GM19328 (cell line): ENCODE results near the gene ZNF784.
A peak's percentile ranks its signal among the peaks of the same experiment; 100 is the strongest.

ENCODE experiments used
- ATAC-seq: cut with Tn5 transposase; IDR thresholded peaks from one replicate; pipeline ENCODE4 v1.9.1; 2021; ENCODE audit warnings: mild to moderate bottlenecking, moderate library complexity; ENCODE audit not compliant: unreplicated experiment

Gene ZNF784

DNA sequence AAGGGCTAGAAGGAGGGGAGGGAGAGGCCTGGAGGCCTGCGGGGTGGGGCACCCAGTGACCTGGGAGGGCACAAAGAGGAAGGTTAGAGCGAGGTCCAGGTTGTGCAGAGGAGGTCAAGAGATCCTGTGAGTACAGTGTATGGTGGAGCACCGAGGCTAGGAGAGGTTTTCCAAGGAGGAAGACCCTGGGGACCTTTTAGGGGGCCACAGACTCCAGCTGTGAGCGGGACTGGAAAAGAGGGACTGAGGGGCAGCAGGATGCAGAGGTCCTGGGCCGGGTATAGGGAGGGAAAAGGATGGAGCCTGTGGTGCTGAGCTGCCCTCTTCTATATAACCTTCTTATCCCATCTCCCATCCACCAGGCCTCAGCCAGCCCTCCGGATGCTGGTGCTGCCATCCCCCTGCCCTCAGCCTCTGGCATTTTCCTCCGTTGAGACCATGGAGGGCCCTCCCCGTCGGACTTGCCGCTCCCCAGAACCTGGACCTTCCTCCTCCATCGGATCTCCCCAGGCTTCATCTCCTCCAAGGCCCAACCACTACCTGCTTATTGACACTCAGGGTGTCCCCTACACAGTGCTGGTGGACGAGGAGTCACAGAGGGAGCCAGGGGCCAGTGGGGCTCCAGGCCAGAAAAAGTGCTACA lies 19.9 kb upstream of the ZNF784 start:
- ATAC-seq: no peak

DNA sequence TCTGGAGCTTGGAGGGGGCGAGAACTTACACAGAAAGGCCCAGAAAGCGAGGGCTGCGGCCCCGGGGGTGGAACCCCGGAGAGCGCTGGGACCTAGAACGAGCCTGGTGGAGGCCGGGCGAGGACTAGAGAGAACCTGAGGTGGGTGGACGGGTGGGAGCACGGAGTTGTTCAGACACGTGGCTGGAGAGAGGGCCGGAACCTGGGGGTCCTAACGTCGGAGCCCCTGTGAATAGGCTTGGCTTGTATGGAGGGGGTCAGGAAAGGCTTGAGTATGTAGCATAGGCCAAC lies 19.5 kb upstream of the ZNF784 start:
- ATAC-seq: no peak

DNA sequence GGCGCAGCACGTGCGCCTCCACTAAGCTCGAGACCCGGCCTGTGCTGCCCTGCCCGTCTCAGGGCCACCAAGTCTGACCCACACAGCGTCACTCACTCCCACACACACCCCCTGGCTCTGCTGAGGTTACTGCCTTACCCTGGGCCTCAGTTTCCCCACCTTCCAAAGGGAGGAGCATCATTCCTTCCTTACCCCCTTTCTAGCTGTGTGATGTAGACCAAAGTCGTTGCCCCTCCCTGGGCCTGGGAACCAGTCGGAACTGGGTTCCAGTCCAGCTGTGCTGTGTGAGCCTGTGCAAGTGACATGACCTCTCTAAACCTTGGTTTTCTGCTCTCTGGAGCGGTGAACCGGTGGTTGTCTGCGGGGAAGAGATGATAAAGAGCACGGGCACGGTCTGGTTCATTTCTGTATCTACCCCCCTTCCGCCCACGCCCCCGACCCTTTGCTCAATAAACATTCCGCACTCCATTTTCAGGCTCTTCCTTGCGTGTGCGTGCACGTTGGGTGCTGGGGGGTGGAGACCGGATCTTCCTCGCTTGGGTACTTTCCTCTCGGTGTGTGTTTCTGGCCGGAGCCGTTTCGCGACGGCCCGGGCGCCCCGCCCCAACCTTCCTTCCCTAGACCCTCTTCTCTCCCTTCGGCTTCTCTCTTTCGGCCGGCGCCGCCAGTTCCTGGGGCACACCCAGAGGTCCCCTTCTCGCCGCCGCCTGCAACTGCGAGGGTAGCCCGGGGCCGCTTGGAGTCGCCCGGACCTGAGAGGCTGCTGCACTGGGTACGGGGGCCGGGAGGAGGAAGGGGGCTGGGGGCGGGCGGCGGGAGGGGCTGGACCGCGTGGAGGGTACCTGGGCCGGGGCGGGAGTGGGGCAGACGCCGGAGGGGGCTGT lies 18.9 kb upstream of the ZNF784 start, which contains the start of gene ZNF581:
ZNF581 (plus strand) TSS at position 647 of the 884 bp plus-strand sequence. CDS start 923 bp downstream, outside the sequence.
- no peak for ATAC-seq

DNA sequence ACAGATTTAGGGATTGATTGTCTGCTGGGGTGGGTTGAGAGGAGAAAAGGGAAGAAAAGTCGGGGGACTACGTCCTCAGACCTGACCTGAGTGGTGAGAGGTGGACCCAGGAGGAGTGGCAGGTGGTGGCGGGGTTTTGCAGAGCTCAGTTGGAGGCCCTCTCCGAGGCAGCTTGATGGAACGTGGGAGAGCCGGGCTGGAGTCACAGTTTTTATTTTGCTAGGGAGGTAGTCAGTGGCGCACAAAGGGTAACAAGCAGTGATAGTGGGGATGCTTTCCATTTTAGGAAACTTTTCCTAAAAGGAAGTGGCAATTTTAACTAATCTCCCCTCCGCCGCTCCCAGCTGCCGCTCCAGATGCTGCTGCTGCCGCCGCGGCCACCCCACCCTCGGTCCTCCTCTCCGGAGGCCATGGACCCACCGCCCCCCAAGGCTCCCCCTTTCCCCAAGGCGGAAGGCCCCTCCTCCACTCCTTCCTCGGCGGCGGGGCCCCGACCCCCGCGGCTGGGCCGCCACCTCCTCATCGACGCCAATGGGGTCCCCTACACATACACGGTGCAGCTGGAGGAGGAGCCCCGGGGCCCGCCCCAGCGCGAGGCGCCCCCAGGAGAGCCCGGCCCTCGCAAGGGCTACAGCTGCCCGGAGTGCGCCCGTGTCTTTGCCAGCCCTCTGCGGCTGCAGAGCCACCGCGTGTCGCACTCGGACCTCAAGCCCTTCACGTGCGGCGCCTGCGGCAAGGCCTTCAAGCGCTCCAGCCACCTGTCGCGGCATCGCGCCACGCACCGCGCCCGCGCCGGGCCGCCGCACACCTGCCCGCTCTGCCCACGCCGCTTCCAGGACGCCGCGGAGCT lies 18.0 kb upstream of the ZNF784 start:
- ATAC-seq: no peak

DNA sequence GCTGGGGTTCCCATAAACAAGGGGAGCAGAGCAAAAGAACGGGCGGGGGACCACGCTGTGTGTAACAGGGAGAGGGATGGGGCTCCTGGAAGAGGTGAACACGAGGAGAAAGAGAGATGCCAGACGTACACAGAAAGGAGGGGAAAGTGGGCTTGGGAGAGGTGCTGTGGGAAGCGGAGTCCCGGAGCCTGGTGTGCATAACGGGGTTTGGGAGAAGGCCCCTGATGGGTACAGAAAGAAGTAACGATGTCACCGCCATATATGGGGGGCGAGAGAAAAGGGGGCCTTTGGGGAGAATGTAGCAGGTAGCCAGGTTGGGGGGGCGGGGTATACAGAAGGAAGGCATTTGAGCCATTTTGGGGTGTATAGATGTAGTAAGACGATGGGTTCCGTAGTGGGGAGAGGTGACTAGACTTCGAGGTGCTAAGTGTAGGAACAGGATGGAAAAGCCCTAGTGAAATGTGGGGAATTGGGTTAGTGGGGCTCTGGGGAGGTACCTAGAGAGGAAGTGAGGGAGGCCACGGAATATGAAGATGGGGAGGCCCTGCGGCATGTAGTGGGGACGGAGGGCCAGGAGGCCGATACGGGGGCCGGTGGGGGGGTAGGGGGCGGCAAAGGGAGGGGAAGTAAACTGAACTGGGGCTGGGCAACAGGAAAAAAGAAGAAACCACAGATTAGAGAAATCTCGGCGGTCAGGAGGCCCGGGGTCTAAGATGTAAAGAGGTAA lies 17.2 kb upstream of the ZNF784 start:
- ATAC-seq: no peak

DNA sequence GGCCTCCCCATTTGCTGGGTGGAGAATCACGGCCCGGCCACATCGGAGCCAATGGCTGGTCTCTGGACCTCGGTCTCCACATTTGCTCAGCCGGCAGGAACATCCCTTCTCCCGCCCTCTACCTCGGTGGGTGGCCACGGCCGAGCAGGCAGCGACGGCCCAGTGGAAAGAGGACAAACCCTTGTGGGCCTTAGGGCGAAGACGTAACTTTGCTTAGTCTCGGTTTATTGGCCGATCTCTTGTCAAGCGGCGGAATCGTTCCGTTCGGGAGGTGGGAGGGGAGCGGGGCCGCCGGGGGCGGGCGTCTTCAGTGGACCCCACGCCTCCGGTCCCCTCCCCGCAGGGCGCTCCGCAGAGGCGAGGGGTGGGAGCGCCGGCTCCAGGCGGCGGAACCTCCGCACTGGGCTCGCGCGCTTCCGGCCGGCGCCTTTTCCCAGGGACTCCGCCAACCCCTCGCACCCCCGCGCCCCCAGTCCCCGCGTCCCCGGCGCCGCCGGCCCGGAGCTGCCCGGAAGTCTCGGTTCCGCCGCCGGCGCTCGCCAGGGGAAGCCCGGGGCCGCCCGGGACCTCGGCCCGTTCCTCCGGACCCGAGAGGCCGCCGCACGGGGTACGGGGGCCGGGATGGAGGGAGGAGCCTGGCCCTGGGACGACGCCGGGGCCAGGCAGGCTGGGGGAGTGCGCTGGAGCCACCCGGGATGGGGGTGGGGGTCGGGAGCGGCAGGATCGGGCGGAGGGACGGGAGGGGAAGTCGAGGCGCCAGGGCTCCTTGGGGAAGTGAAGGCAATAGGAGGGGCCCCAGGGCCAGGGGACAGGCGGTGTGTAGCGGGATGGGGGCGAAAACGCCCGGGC lies 16.4 kb upstream of the ZNF784 start, which contains the start of gene ZNF580:
ZNF580 (plus strand) TSS at position 426 of the 849 bp plus-strand sequence. CDS start 1,507 bp downstream, outside the sequence.
- ATAC-seq: no peak

DNA sequence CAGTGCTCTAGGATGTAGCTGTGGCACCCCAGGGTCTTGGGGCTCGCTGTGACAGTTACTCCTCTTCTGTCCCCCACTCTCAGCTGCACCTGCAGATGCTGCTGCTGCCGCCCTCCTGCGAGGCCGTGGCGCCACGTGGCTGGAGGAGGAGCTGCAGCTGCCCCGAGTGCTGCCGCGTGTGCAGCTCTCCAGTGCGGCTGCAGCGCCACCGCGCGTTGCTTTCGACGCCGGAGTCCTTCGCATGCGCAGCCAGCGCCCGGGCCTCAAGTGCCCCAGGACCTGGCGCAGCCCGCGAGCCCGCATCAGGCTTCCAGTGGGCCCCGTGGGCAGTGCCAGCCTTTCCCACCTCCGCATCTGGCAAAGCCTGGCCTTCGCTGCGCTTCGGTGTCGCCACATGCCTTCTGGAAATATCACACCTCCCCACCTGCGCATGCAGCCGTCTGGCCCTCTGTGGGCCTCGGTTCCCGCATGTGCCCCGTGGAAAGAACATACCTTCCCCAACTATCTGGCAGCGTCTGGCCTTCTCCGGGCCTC lies 15.7 kb upstream of the ZNF784 start:
- ATAC-seq: no peak

DNA sequence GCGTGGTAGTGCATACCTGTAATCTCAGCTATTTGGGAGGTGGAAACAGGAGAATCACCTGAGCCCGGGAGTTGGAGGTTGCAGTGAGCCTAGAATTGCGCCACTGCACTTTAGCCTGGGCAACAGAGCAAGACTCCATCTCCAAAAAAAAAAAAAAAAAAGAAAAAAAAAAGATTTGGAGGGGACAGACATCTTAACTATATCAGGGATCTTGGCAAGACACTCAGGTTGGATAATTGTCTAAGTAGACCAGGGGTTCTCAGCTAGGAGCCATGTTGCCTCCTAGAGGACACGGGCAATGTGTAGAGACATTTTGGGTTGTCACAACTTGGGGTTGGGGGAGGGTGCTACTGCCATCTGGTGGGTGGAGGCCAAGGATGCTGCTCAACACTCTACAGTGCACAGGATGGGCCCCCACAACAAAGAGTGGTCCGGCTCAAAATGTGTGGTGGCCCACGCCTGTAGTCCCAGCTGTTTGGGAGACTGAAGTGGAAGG lies 14.5 kb upstream of the ZNF784 start:
- no peak for ATAC-seq

DNA sequence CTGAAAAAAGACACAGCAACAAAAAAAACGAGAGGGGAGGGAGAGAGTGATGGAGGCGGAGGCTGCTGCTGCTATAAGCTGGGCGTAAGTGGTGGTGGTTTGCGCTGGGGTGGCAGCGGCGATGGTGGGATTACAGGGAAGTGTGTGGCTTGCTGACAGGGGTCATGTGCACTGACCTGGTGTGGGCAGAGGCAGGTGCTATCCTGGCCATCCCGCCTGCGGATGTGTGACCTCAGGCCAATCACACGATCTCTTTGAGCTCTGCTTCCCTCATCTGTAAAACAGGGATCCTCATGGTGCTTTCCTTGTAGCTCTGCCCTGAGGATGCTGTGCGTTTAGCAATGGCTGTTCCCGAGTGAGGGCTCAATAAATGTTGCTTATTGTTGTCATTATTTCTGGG lies 13.2 kb upstream of the ZNF784 start:
- no peak for ATAC-seq

DNA sequence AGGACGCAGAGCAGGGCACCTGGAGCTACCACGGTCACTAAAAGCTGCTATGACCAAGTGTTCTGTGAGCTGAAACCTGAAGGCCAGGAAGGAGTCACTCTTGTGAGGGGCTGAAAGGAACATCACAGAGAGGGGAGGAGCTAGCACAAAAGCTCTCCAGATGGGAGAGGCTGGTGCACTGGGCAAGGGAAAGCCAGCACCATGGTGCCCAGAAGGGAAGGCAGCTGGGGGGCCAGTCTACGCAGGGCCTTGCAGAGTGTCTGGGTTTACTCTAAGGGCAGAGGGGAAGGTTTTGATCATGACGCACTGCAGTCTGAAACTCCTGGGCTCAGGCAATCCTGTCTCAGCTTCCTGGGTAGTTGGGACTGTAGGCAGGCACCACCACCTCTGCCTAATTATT lies 12.4 kb upstream of the ZNF784 start:
- ATAC-seq: no peak

DNA sequence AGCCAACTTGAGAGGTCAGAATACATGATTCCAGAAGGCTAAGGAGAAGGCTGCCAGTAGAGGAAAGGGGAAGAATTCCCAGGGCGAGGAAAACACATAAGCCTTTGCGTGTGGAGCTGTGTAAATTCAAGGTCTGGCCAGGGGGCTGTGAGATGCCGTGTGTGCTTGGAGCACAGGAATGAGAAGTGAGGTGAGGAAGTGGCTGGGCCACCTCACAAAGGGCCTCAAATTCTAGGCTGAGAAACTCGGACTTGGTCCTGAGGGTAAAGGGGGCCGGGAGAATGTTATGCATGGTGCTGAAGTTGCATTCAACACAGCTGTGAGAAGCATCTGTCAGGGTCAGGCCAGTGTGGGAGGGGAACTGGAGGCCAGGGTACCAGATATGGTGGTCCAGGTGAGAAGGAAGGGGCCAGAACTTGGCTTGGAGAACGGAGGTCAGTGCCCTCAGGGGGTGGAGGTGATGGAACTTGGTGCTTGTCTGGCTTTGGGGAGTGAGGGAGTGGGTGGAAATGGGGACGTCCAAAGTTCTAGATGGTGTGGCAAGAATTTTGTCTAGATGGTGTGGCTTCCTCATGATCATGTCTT lies 11.6 kb upstream of the ZNF784 start:
- ATAC-seq: no peak

DNA sequence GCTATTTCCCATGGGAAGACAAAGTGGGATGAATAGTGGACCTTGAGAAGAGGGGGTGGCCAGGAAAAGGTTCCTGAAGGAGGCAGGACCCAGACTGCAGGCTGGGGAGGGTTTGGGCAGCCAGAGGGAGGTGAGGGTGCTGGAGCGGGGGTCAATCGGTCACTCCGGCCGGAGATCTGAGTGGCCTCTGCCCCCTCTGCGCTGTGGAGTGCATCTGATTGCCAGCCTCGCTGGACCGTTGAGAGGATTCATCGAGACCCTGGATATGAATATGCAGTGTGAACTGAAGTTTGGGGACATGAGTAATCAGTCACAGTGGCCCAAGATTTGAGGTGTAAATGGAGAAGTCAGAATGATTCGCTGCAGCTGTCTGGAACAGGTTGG lies 11.0 kb upstream of the ZNF784 start:
- ATAC-seq: no peak

DNA sequence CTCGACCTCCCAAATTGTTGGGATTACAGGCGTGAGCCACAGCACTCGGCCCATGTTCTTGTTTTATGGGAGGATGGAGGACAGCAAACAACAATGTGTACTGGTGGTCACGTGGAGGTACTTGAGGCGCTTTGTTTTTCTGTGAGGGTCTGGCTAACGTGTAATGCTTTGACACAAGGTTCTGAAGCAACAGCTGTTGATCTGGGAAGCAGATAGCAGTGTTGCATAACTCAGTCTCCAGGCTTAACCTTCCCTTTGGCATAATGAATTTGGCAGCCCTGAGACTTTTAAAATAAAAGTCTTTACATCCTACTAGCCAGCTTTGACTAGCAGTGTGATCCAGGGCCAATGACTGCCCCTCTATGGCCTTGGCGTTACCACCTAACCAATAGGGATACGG lies 9.5 kb upstream of the ZNF784 start:
- no peak for ATAC-seq

DNA sequence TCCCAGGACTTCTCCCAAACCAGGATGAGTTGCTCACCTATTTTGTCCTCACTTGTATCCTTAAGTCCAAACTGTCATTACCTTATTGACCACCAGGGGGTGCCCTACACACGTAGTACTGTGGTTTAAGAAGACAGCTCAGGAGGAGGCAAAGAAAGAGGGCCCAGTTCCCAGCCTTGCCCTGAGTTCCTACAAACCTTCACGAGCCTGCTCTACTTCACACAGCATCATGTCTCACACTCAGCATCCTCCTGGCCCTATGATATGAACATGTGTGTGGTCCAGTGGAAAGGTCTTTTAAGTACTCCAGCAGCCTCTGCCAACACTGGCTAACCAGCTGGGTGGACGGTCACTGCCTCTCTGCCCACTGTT lies 8.1 kb upstream of the ZNF784 start:
- peak; percentile 47 for ATAC-seq

DNA sequence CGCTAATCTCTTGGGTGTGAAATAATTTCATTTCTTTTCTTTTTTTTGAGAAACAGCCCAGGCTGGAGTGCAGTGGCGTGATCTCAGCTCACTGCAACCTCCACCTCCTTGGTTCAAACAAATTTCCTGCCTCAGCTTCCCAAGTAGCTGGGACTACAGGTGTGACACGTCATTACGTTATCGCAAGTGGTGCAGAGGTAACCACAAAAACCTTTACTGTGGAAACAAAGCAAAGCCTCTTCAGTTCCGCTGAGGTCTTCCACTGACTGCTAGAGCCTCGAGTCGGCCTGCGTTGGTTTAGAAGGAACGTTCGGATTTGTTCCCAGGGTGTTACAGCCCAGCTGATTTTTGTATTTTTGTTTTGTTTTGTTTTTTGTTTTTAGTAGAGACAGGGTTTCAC lies 2.0 kb upstream of the ZNF784 start:
- no peak for ATAC-seq

DNA sequence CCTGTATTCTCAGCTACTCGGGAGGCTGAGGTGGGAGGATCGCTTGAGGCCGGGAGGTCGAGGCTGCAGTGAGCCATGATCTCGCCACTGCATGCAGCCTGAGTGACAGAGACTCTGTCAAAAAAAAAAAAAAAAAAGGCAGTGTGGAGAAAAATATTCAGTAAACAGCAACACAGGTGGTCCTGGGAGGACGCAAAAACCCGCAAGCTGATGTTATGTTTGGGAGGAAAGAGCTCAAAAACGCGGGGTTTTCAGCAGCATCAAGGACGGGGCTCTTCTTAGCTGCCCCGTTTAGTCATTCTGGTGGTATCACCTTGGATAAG lies 599 bp upstream of the ZNF784 start:
- no peak for ATAC-seq

DNA sequence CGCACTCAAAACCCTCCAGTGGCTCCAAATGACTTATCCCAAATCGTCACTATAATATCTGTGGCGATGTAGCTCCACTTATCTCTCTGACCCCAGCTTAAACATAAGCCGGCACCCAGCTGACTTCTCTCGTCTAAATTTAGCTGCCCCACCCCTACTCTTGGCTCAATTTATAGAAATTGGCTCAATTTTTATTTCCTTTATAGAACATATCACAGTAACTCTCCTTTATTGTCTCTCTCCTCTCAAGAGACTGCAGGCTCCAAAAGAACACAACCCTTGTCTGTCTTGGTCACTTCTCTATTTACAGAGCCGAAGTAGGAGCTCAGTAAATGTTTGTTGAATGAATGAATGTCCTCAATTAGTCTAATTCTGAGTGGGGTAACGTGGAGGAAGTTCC lies 805 bp downstream of the ZNF784 start:
- no peak for ATAC-seq

DNA sequence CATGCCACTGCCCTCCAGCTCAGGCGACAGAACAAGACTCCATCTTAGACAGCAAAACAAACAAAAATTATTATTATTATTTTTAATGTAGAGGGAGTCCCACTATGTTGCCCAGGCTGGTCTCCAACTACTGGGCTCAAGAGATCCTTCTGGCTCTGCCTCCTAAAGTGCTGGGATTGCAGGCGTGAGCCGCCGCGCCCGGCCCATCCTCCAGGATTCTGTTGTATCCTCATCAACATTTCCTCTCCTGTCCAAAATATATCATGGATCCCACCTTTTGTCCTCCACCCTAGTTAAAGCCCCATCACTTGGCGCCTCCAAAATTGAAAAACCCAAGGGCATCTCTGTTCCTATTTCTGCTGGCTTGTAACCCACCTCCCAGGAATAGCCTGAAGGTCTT lies 1.2 kb downstream of the ZNF784 start:
- no peak for ATAC-seq

DNA sequence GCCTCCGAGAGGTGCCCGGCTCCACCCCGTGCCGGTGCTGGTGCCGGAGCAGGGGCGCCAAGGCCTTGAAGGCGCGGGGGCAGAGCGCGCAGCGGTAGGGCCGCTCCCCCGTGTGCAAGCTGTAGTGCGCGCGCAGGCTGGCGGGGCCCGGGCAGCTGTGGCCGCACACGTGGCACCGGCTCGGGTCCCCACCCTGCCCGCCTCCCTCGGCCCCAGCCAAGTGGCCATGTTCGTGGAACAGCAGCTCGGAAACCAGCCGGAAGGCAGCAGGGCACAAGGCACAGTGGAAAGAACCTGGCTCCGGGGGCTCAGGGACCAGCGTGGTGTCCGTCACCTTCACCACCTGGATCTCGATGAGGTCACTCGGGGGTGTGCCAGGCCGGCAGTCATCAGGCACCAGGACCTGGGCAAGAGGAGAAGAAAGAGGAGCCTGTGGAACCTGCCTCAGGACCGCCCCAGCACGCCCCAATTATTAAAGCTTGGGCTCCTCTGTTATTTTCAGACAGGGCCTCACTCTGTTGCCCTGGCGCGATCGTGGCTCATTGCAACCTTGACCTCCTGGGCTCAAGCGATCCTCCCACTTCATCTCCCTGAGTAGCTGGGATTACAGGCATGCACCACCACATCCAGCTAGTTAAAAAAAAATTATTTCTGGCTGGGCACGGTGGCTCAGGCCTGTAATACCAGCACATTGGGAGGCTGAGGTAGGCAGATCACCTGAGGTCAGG lies 2.0 kb downstream of the ZNF784 start:
- no peak for ATAC-seq
